Omental fat pad (tissue), 4 donors: ENCODE measurements around the gene MRPL16. TPM values are rescaled to one million over a fixed set of nuclear protein-coding genes. Genes with fewer than 3 reads are reported as not detected.
"Not testable (repeated sequence)": the region's sequence is repeated elsewhere in the genome, so short reads cannot be mapped to it uniquely, and the experiment has no call there.

Experiments
- ATAC-seq: fragments of 150-250 bp; one replicate; pipeline ENCODE4 v1.9.1; 2016; ENCODE audit warnings: mild to moderate bottlenecking, moderate library complexity; ENCODE audit not compliant: low FRiP score
- DNase-seq: peaks from one replicate; pipeline ENCODE4 v3.0.0-alpha.2; 2019; ENCODE audit warnings: low spot score
- CTCF ChIP-seq, 3 donors: fragments of 450-650 bp; IDR thresholded peaks; one replicate each; pipeline ENCODE4 v1.5.1; 2016 to 2017; ENCODE audit warnings: antibody characterized with exemption in 3 of 3, mild to moderate bottlenecking in 3 of 3, moderate library complexity in 2 of 3
- total RNA-seq, 4 donors: library from RNA; depleted of rRNA; stranded (reverse); fragments of >200 nt; gene quantifications; one replicate each; pipeline ENCODE4 v1.1.0, GENCODE V29; 2016

The MRPL16 gene
- total RNA-seq, 4 donors from 2014 or later: 28.1 to 50.9 (median 38.3) TPM

GRCh38 chr11:59785818-59786217 lies 24.8 kb downstream of the MRPL16 start:
- TF ChIP-seq CTCF (IDR thresholded peaks at IDR 0.05): no peak
- no peak for ATAC-seq
- no peak for DNase-seq

GRCh38 chr11:59784441-59784840 lies 26.1 kb downstream of the MRPL16 start:
- not testable (repeated sequence) for ATAC-seq, DNase-seq

- TF ChIP-seq CTCF (IDR thresholded peaks at IDR 0.05): no peak
Measured at GRCh38 chr11:59783632-59784090, 26.9 kb downstream of the MRPL16 start.

GRCh38 chr11:59782080-59782479 lies 28.5 kb downstream of the MRPL16 start:
- no peak for TF ChIP-seq CTCF (IDR thresholded peaks at IDR 0.05)
- DNase-seq: no peak
- no peak for ATAC-seq

More at GRCh38 chr11:59783632-59784090, 26.9 kb downstream of the MRPL16 start:
- DNase-seq (no peak), ATAC-seq (no peak)

GRCh38 chr11:59779487-59779886 lies 31.1 kb downstream of the MRPL16 start:
- no peak for TF ChIP-seq CTCF (IDR thresholded peaks at IDR 0.05)
- no peak for ATAC-seq

GRCh38 chr11:59778122-59778521 lies 32.5 kb downstream of the MRPL16 start:
- ATAC-seq (no peak), DNase-seq (no peak)
- TF ChIP-seq CTCF (IDR thresholded peaks at IDR 0.05): no peak

More at GRCh38 chr11:59779487-59779886, 31.1 kb downstream of the MRPL16 start:
- DNase-seq: no peak

- DNase-seq (no peak), ATAC-seq (no peak)
- no peak for TF ChIP-seq CTCF (IDR thresholded peaks at IDR 0.05)
Measured at GRCh38 chr11:59777104-59777503, 33.5 kb downstream of the MRPL16 start.
